Adrenal gland (tissue), 5 donors: ENCODE results near the gene ABCC2.

Source experiments
- CTCF ChIP-seq, 6 experiments: fragments of 450-650 bp in 4 of 6; fragments of 200-600 bp in 2 of 6; sonication (generic) in 1 of 6; IDR thresholded peaks; 1 replicate in 5 of 6; 2 replicates in 1 of 6; pipeline versions ENCODE4 v1.5.1 to v1.8.0; 2016 to 2021; ENCODE audit warnings: antibody characterized with exemption in 6 of 6, mild to moderate bottlenecking in 2 of 6, moderate library complexity in 1 of 6
- POLR2A ChIP-seq, 2 donors: fragments of 450-650 bp; IDR thresholded peaks; one replicate each; pipeline ENCODE4 v1.6.1; 2017; ENCODE audit warnings: antibody characterized with exemption in 2 of 2, mild to moderate bottlenecking in 2 of 2, moderate library complexity in 1 of 2
- donor health status: DM: no; HTN: no; CAD: no.

GRCh38 chr10:99769706-99770105 lies 12.7 kb upstream of the ABCC2 start:
- TF ChIP-seq CTCF (IDR thresholded peaks at IDR 0.05) (no peak), POLR2A (IDR thresholded peaks at IDR 0.05) (no peak)
